ENCODE data around the gene PLPP3. TPM values are rescaled to one million over a fixed set of nuclear protein-coding genes. Genes with fewer than 3 reads are reported as not detected.
A peak's percentile ranks its signal among the peaks of the same experiment; 100 is the strongest.

PLPP3 gene
- total RNA-seq, 1 experiment from 2014 or later, result 0.39 TPM

DNA sequence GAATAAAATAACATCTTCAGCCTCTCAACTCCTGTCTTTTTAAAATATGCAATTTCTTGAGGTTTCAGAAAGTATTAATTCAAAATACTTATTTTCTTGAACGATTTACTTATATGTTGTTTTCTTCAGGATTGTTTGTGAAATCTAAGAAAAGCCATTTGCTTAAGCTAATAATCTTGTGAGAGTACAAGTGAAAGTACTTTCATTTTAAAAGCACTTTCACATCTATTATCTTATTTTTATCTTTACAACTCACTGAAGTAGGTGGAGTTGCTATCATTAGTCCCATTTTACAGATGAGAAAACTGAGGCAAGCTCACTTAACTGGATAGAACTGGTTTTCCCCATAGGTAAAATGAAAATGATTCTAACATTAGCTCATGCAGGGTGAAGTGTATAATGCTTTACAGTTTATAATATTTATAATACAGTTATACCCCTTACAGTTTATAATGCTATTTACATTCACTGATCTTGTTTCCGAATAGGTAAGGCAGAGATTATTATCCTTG, 4.7 kb upstream of the PLPP3 start:
- Histone ChIP-seq H3K4me1 (ENCODE audit: insufficient read depth, low read length, poor library complexity, severe bottlenecking) (peaks cover 5% of the 10 kb centered on the region), H3K27ac (ENCODE audit: low read depth, low read length, poor library complexity, severe bottlenecking) (no peak overlapping the region), H3K27me3 (replicated peaks; ENCODE audit: insufficient read depth, low read depth, low read length, poor library complexity) (no peaks in the 10 kb centered on the region), H3K9me3 (ENCODE audit: low read depth, low read length, poor library complexity, severe bottlenecking) (no peaks in the 10 kb centered on the region), H3K36me3 (ENCODE audit: insufficient read depth, low read length, poor library complexity, severe bottlenecking) (no peaks in the 10 kb centered on the region), H3K4me3 (ENCODE audit: low read depth, low read length, poor library complexity, severe bottlenecking) (no peak overlapping the region)
- intact Hi-C loops (cut with micrococcal nuclease; ENCODE audit: unreplicated experiment), result loop anchor here (5.0 to 10.0 kb wide), 3 partner anchors 1107 to 1629 kb away; no protein-coding TSS in a partner anchor
- no peak for TF ChIP-seq EZH2 (IDR thresholded peaks at IDR 0.05; ENCODE audit: borderline replicate concordance, low read depth, low read length, poor library complexity, severe bottlenecking)
- TF ChIP-seq, protein P1, sequence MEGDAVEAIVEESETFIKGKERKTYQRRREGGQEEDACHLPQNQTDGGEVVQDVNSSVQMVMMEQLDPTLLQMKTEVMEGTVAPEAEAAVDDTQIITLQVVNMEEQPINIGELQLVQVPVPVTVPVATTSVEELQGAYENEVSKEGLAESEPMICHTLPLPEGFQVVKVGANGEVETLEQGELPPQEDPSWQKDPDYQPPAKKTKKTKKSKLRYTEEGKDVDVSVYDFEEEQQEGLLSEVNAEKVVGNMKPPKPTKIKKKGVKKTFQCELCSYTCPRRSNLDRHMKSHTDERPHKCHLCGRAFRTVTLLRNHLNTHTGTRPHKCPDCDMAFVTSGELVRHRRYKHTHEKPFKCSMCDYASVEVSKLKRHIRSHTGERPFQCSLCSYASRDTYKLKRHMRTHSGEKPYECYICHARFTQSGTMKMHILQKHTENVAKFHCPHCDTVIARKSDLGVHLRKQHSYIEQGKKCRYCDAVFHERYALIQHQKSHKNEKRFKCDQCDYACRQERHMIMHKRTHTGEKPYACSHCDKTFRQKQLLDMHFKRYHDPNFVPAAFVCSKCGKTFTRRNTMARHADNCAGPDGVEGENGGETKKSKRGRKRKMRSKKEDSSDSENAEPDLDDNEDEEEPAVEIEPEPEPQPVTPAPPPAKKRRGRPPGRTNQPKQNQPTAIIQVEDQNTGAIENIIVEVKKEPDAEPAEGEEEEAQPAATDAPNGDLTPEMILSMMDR (conservative IDR thresholded peaks at IDR 0.05; ENCODE audit: low read depth, low read length), result no peak
- no TSS peak for BruUV-seq (replicated peaks)
- no peak for DNase-seq (ENCODE audit: low spot score)
- ChIA-PET CTCF (interaction anchor here (1.3 kb wide), 1 partner anchor 1209 kb away, joined by 4 read pairs; no protein-coding TSS in a partner anchor), POLR2A (ENCODE audit: low non-redundant PET) (no interaction called here)

DNA sequence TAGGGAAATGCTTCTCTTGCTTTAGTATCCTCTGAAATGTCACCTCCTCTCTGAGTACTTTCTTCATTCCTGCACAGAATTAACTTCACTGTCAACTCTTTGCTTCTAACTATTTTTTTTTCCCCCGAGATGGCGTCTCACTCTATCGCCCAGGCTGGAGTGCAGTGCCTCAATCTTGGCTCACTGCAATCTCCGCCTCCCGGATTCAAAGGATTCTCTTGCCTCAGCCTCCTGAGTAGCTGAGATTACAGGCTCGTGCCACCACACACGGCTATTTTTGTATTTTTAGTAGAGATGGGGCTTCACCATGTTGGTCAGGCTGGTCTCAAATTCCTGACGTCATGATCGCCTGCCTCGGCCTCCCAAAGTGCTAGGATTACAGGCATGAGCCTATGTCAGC, 1.4 kb upstream of the PLPP3 start:
- H3K4me3 ChIP-seq (ENCODE audit: low read depth, low read length, poor library complexity, severe bottlenecking), result no peak overlapping the region
- peaks cover 5% of the 10 kb centered on the region for H3K4me1 ChIP-seq (ENCODE audit: insufficient read depth, low read length, poor library complexity, severe bottlenecking)
- no peak for TF ChIP-seq EZH2 (IDR thresholded peaks at IDR 0.05; ENCODE audit: borderline replicate concordance, low read depth, low read length, poor library complexity, severe bottlenecking)
- TF ChIP-seq, protein P1 (conservative IDR thresholded peaks at IDR 0.05; ENCODE audit: low read depth, low read length), result no peak
- no peaks in the 10 kb centered on the region for H3K36me3 ChIP-seq (ENCODE audit: insufficient read depth, low read length, poor library complexity, severe bottlenecking)
- no peak overlapping the region for H3K27ac ChIP-seq (ENCODE audit: low read depth, low read length, poor library complexity, severe bottlenecking)
- no TSS peak for BruUV-seq (replicated peaks)
- ChIA-PET CTCF (no interaction called here), POLR2A (ENCODE audit: low non-redundant PET) (no interaction called here)
- no peaks in the 10 kb centered on the region for H3K9me3 ChIP-seq (ENCODE audit: low read depth, low read length, poor library complexity, severe bottlenecking)
- peaks cover 25% of the 10 kb centered on the region for H3K27me3 ChIP-seq (replicated peaks; ENCODE audit: insufficient read depth, low read depth, low read length, poor library complexity)
- intact Hi-C loops (cut with micrococcal nuclease; ENCODE audit: unreplicated experiment), result loop anchor here (5.0 to 10.0 kb wide), 3 partner anchors 1103 to 1626 kb away; no protein-coding TSS in a partner anchor
- no peak for DNase-seq (ENCODE audit: low spot score)

DNA sequence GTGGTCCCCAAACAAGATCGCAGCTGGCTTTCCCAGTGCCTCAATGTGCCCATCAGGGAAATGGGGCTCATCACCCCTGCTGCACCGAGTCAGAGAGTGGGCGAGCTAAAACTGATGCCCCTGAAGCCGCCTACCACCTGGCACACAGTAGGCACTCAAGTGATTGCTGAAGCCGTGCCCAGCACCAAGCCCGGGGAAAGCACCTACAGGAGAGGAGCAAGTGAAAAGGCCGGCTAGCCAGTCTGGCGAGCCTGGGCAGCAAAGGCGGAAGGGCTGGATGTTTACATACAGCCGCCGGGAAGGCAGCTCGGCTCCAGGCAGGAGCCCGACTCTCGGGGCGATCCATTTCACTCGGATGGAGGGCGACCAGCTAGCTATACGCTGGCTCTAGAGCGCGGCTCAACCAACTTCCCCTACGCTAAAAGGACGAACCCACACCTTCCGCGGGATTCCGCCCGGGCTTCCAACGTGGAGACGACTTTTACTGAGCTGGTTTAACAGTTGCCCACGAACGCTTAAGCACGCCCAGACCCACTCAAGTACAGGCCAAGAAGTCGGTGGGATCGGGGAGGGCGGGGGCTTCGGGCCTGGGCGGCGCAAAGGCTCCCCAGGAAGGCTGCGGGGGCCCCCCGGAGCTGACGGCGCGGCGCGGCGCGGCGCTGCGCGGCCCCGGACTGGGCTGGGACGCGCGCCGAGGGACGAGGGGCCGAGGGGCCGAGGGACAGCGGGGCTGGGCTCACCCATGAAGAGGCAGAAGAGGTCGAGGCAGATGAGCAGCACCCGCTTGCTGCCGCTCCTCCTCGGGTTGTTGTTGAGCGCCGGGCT, 1.0 kb downstream of the PLPP3 start:
- peak; percentile 10 for TF ChIP-seq EZH2 (IDR thresholded peaks at IDR 0.05; ENCODE audit: borderline replicate concordance, low read depth, low read length, poor library complexity, severe bottlenecking)
- TF ChIP-seq, protein P1 (conservative IDR thresholded peaks at IDR 0.05; ENCODE audit: low read depth, low read length), result no peak
- DNase-seq (ENCODE audit: low spot score), result peak; percentile 52
- CTCF ChIA-PET, result interaction anchor here (0.7 to 0.9 kb wide), 3 partner anchors 1265 to 1293 kb away, joined by 3 to 8 read pairs (median 4); no protein-coding TSS in a partner anchor
- H3K27ac ChIP-seq (ENCODE audit: low read depth, low read length, poor library complexity, severe bottlenecking), result peak overlapping the region; percentile 10
- H3K4me1 ChIP-seq (ENCODE audit: insufficient read depth, low read length, poor library complexity, severe bottlenecking), result peaks cover 5% of the 10 kb centered on the region
- intact Hi-C loops (cut with micrococcal nuclease; ENCODE audit: unreplicated experiment), result loop anchor here (5.0 to 10.0 kb wide), 2 partner anchors 174 to 1201 kb away; no protein-coding TSS in a partner anchor
- H3K27me3 ChIP-seq (replicated peaks; ENCODE audit: insufficient read depth, low read depth, low read length, poor library complexity), result peaks cover 32% of the 10 kb centered on the region
- H3K36me3 ChIP-seq (ENCODE audit: insufficient read depth, low read length, poor library complexity, severe bottlenecking), result no peaks in the 10 kb centered on the region
- peak overlapping the region; percentile 57 for H3K4me3 ChIP-seq (ENCODE audit: low read depth, low read length, poor library complexity, severe bottlenecking)
- BruUV-seq (replicated peaks), result no TSS peak
- POLR2A ChIA-PET (ENCODE audit: low non-redundant PET), result interaction anchor here (0.5 kb wide), 1 partner anchor 163 kb away, joined by 6 read pairs; no protein-coding TSS in a partner anchor
- no peaks in the 10 kb centered on the region for H3K9me3 ChIP-seq (ENCODE audit: low read depth, low read length, poor library complexity, severe bottlenecking)

Data from A673 (cell line).